Type B pancreatic cell (in vitro differentiated cells): ENCODE measurements around the gene SETBP1. TPM values are rescaled to one million over a fixed set of nuclear protein-coding genes. Genes with fewer than 3 reads are reported as not detected.

Source experiments
- DNase-seq: peaks from one replicate; pipeline ENCODE4 v3.0.0; 2021; ENCODE audit warnings: mixed read lengths; ENCODE audit not compliant: unreplicated experiment; ENCODE audit errors: extremely low spot score
- H3K27ac Mint-ChIP-seq: 2 replicates; pipeline ENCODE4 v1.8.0; 2021; ENCODE audit warnings: mild to moderate bottlenecking, mixed read lengths
- H3K27me3 Mint-ChIP-seq: 2 replicates; pipeline ENCODE4 v1.8.0; 2021; ENCODE audit warnings: mixed read lengths
- H3K36me3 Mint-ChIP-seq: 2 replicates; pipeline ENCODE4 v1.8.0; 2021; ENCODE audit warnings: mixed read lengths
- H3K4me1 Mint-ChIP-seq: one replicate; pipeline ENCODE4 v1.8.0; 2021; ENCODE audit warnings: mixed read lengths; ENCODE audit not compliant: unreplicated experiment
- H3K4me3 Mint-ChIP-seq: 2 replicates; pipeline ENCODE4 v1.8.0; 2021; ENCODE audit warnings: mild to moderate bottlenecking, mixed read lengths
- H3K9me3 Mint-ChIP-seq: 2 replicates; pipeline ENCODE4 v1.8.0; 2021; ENCODE audit warnings: mixed read lengths
- CTCF ChIP-seq: fragments of 200-600 bp; sonication (generic); conservative IDR thresholded peaks from 2 replicates; pipeline ENCODE4 v1.5.0; 2021; ENCODE audit warnings: antibody characterized with exemption, mild to moderate bottlenecking
- total RNA-seq: library from RNA; stranded (reverse); gene quantifications from 2 replicates; pipeline ENCODE4 v1.2.1, GENCODE V29; 2021; ENCODE audit warnings: low replicate concordance

The SETBP1 gene
- total RNA-seq, 1 donor from 2014 or later = 62.7 TPM

GRCh38 chr18:44817831-44818473 is 137.3 kb downstream of the SETBP1 start:
- Mint-ChIP-seq H3K27me3 (peaks cover 4% of the 10 kb centered on the region), H3K4me1 (peaks cover 48% of the 10 kb centered on the region), H3K9me3 (peaks cover 5% of the 10 kb centered on the region), H3K27ac (no peak overlapping the region), H3K36me3 (peaks cover 11% of the 10 kb centered on the region), H3K4me3 (no peak overlapping the region)
- no peak for DNase-seq
- TF ChIP-seq CTCF = no peak

- Mint-ChIP-seq H3K4me3 (peak overlapping the region; percentile 13), H3K9me3 (peaks cover 5% of the 10 kb centered on the region), H3K36me3 (peaks cover 11% of the 10 kb centered on the region), H3K27me3 (peaks cover 4% of the 10 kb centered on the region), H3K27ac (no peak overlapping the region), H3K4me1 (peaks cover 49% of the 10 kb centered on the region)
- TF ChIP-seq CTCF = no peak
- DNase-seq = no peak
These were observed 138.1 kb downstream of the SETBP1 start for GRCh38 chr18:44818668-44819403.

- Mint-ChIP-seq H3K9me3 (peaks cover 5% of the 10 kb centered on the region), H3K4me1 (peaks cover 61% of the 10 kb centered on the region), H3K27me3 (peaks cover 4% of the 10 kb centered on the region), H3K4me3 (no peak overlapping the region), H3K27ac (no peak overlapping the region), H3K36me3 (peaks cover 11% of the 10 kb centered on the region)
- DNase-seq = no peak
- TF ChIP-seq CTCF = no peak
These were observed 139.3 kb downstream of the SETBP1 start for GRCh38 chr18:44819944-44820510.

- Mint-ChIP-seq H3K9me3 (peaks cover 5% of the 10 kb centered on the region), H3K36me3 (peaks cover 8% of the 10 kb centered on the region), H3K4me3 (no peak overlapping the region), H3K27me3 (peaks cover 3% of the 10 kb centered on the region), H3K4me1 (peaks cover 59% of the 10 kb centered on the region), H3K27ac (no peak overlapping the region)
- TF ChIP-seq CTCF = no peak
- no peak for DNase-seq
These were observed 141.2 kb downstream of the SETBP1 start for GRCh38 chr18:44821924-44822323.

GRCh38 chr18:44823286-44823685 is 142.6 kb downstream of the SETBP1 start:
- no peak for DNase-seq
- Mint-ChIP-seq H3K27ac (no peak overlapping the region), H3K4me3 (no peak overlapping the region), H3K27me3 (no peaks in the 10 kb centered on the region), H3K9me3 (peaks cover 5% of the 10 kb centered on the region), H3K4me1 (peaks cover 59% of the 10 kb centered on the region), H3K36me3 (peaks cover 5% of the 10 kb centered on the region)
- no peak for TF ChIP-seq CTCF
